Mucosa of descending colon (tissue), 3 donors: Measurements from ENCODE around the gene B9D1. TPM values are rescaled to one million over a fixed set of nuclear protein-coding genes. Genes with fewer than 3 reads are reported as not detected.

Source experiments
- ATAC-seq: fragments of 200-7000 bp; cut with Tn5 transposase; one replicate; pipeline ENCODE4 v1.9.1; 2020; ENCODE audit warnings: mild to moderate bottlenecking, moderate library complexity
- DNase-seq, 3 donors: peaks; one replicate each; pipeline ENCODE4 v3.0.0-alpha.2; 2020
- H3K36me3 ChIP-seq: fragments of 200-600 bp; one replicate; pipeline ENCODE4 v1.8.0; 2021; ENCODE audit warnings: low read depth, mild to moderate bottlenecking
- H3K4me1 ChIP-seq: fragments of 200-600 bp; one replicate; pipeline ENCODE4 v1.8.0; 2021; ENCODE audit warnings: low read depth, mild to moderate bottlenecking
- H3K4me3 ChIP-seq: fragments of 200-600 bp; one replicate; pipeline ENCODE4 v1.8.0; 2021; ENCODE audit warnings: mild to moderate bottlenecking
- H3K9me3 ChIP-seq: fragments of 200-600 bp; one replicate; pipeline ENCODE4 v1.8.0; 2021; ENCODE audit warnings: mild to moderate bottlenecking
- CTCF ChIP-seq: fragments of 200-600 bp; IDR thresholded peaks from one replicate; pipeline ENCODE4 v1.8.0; 2022; ENCODE audit warnings: antibody characterized with exemption, mild to moderate bottlenecking
- intact Hi-C, 2 donors: fragments of 100-400 bp; cut with DNase I in 1 of 2; cut with micrococcal nuclease in 1 of 2; formaldehyde crosslinking; loops; one replicate each; pipeline versions ENCODE4 v1.11.0 to v1.11.1; 2022; cut with DNase I, micrococcal nuclease
- total RNA-seq, 3 donors: library from RNA; stranded (reverse); fragmentation: NEBNext Ultra II Directional in 2 of 3; extraction: Animal tissue kit (Norgen Biotek cat#: 25700) in 2 of 3; gene quantifications; one replicate each; pipeline versions ENCODE4 v1.2.1 to v1.2.4, GENCODE V29; 2021 to 2023
- donor health status: DM: no; HTN: no; CAD: no; lungs with moderate emphysema.
- donor health status: DM: no; HTN: no; CAD: no.
- donor health status: DM: no; HTN: yes; CAD: no.

Gene B9D1
- total RNA-seq, 3 donors from 2014 or later: 5.1 to 11.8 (median 10.7) TPM

DNA sequence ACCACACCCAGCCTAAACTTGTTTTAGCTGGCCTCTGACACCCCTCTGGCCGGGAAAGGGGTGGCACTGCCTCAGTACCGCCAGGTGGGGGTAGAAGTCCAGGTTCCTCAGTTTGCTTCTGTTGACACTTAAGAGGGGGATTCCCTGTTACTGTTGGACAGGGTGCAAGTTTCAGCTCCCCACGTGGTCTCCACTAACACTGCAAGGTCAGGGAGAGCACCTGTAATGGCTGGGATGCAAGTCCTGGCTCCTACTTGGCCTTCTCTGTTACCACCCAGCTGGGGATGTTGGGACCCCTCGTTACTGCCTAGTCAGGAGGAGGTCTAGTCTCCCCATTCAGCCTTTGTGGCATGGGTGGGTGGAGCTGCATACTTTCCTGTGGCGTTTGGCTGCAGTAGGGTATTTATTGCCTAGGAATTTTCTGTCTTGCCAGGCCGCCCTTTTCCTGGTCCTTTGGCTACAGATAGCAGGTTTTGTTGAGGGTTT is 35.1 kb upstream of the B9D1 start:
- ATAC-seq (peak; percentile 69), DNase-seq (peak in 2 of 3 donors; percentile 68 to 69)
- peaks cover 36% of the 10 kb centered on the region for H3K4me1 ChIP-seq
- no peak overlapping the region for H3K4me3 ChIP-seq
- TF ChIP-seq CTCF: no peak
- intact Hi-C loops: no loop called here
- H3K9me3 ChIP-seq: no peaks in the 10 kb centered on the region
- H3K36me3 ChIP-seq: no peaks in the 10 kb centered on the region

DNA sequence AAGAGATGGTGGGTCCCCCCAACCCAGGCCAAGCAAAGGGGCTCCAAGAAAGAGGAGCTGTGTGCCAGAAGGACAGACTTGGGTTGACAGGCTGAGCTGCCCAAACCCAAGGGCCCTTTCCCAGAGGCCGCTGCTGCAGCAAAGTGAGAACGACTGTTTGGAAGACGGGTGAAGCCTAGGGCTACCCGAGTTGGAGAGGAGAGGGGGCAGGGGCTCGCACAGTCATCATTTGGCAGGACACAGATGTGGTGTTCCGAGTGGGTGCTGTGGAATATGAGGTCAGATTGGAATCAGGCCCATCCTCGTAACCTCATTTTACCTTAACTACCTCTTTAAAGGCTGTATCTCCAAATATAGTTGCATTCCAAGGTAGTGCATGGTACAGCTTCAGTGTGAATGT is 29.8 kb upstream of the B9D1 start:
- Histone ChIP-seq H3K9me3 (no peaks in the 10 kb centered on the region), H3K4me1 (peaks cover 7% of the 10 kb centered on the region), H3K36me3 (no peaks in the 10 kb centered on the region), H3K4me3 (no peak overlapping the region)
- DNase-seq: no peak
- no peak for TF ChIP-seq CTCF
- no peak for ATAC-seq
- intact Hi-C loops: no loop called here

- Histone ChIP-seq H3K36me3 (no peaks in the 10 kb centered on the region), H3K9me3 (no peaks in the 10 kb centered on the region), H3K4me3 (no peak overlapping the region), H3K4me1 (peaks cover 2% of the 10 kb centered on the region)
- DNase-seq: peak in 1 of 3 donors; percentile 5
- ATAC-seq: no peak
- intact Hi-C loops: no loop called here
- TF ChIP-seq CTCF: no peak
Observed at GRCh38 chr17:19391432-19391831, 28.9 kb upstream of the B9D1 start.

- DNase-seq (no peak), ATAC-seq (no peak)
- no peaks in the 10 kb centered on the region for H3K9me3 ChIP-seq
- H3K4me3 ChIP-seq: no peak overlapping the region
- TF ChIP-seq CTCF: no peak
- no peaks in the 10 kb centered on the region for H3K36me3 ChIP-seq
- peaks cover 2% of the 10 kb centered on the region for H3K4me1 ChIP-seq
- intact Hi-C loops: no loop called here
Observed at GRCh38 chr17:19390951-19391350, 28.4 kb upstream of the B9D1 start.

DNA sequence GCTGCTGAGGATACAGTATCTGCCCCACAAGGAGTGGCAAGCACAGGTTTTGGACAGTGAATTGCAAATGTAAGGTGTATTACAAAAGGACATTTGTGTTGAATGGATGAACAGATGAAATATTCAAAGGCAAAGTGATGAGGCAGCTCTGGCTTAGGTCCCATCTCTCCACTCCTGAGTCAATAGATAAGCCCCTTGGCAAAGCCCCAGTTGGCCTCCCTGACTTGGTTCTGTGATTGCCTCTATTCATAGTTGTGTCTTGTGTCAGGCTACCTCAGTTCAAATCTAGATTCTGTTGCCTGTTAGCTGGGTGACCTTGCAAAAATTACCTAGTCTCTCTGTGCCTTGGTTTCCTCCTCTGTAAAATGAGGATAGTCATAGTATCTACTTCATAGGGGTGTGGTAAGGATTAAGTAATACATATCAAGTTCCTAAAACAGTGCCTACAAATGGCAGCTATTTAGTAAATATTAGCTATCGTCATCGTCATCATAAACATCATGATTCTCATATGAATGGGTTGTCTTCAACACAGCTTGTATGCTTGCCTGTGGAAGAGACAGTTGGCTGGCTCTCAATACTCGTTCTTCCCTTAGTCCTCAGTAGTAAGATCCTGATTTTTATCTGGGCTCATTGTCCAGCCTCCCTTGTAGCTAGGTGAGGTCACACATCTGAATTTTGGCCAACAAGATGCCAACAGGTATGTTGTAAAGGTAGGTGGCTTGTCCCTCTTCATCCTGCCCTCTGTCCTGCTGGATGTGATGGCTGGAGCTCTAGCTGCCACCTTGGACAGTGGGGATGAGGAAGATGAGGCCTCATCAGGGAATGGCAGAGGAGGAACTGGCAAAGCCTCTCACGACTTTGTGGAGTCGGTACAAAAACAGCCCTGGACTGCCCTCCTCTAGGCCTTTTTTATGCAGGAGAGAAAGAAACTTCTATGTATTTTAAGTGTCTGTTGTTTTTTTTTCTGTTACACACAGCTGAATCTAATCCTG is 26.6 kb upstream of the B9D1 start:
- Histone ChIP-seq H3K4me1 (peaks cover 20% of the 10 kb centered on the region), H3K4me3 (no peak overlapping the region), H3K9me3 (no peaks in the 10 kb centered on the region), H3K36me3 (no peaks in the 10 kb centered on the region)
- intact Hi-C loops: no loop called here
- DNase-seq (peak in 1 of 3 donors; percentile 12), ATAC-seq (no peak)
- TF ChIP-seq CTCF: no peak
